H9 (cell line): ENCODE results near the gene STAT3. TPM values are rescaled to one million over a fixed set of nuclear protein-coding genes. Genes with fewer than 3 reads are reported as not detected.

Experiments
- DNase-seq: peaks from one replicate; pipeline ENCODE4 v3.0.0-alpha.2; 2017
- H2AFZ ChIP-seq: one replicate; pipeline ENCODE4 v1.6.1; 2013; ENCODE audit warnings: mild to moderate bottlenecking, low read length, control low read depth, moderate library complexity
- H2AK5ac ChIP-seq: 2 replicates; pipeline ENCODE4 v1.6.1; 2013; ENCODE audit warnings: low read length, control low read depth, mixed read lengths; ENCODE audit not compliant: insufficient read length
- H2BK120ac ChIP-seq: one replicate; pipeline ENCODE4 v1.6.1; 2013; ENCODE audit warnings: low read depth, mild to moderate bottlenecking, low read length, control low read depth, inconsistent platforms; ENCODE audit not compliant: poor library complexity, severe bottlenecking
- H2BK12ac ChIP-seq: 2 replicates; pipeline ENCODE4 v1.6.1; 2013; ENCODE audit warnings: low read length, control low read depth, mixed read lengths, low read depth; ENCODE audit not compliant: insufficient read length
- H2BK15ac ChIP-seq: 2 replicates; pipeline ENCODE4 v1.6.1; 2013; ENCODE audit warnings: low read depth, low read length, control low read depth
- H2BK20ac ChIP-seq: one replicate; pipeline ENCODE4 v1.6.1; 2013; ENCODE audit warnings: low read depth, mild to moderate bottlenecking, low read length, control low read depth, inconsistent platforms; ENCODE audit not compliant: poor library complexity, severe bottlenecking
- H2BK5ac ChIP-seq: 2 replicates; pipeline ENCODE4 v1.6.1; 2013; ENCODE audit warnings: low read length, control low read depth, mixed read lengths; ENCODE audit not compliant: insufficient read length
- H3K14ac ChIP-seq: 2 replicates; pipeline ENCODE4 v1.6.1; 2013; ENCODE audit warnings: low read length, control low read depth; ENCODE audit not compliant: insufficient read depth
- H3K18ac ChIP-seq: 2 replicates; pipeline ENCODE4 v1.6.1; 2013; ENCODE audit warnings: low read depth, mild to moderate bottlenecking, mixed read lengths, low read length, control low read depth; ENCODE audit not compliant: insufficient read length
- H3K23ac ChIP-seq: 2 replicates; pipeline ENCODE4 v1.6.1; 2013; ENCODE audit warnings: low read length, control low read depth, mixed read lengths, low read depth; ENCODE audit not compliant: insufficient read length
- H3K23me2 ChIP-seq: 2 replicates; pipeline ENCODE4 v1.6.1; 2013; ENCODE audit warnings: low read depth, mild to moderate bottlenecking, mixed read lengths, low read length, control low read depth; ENCODE audit not compliant: insufficient read length, poor library complexity, severe bottlenecking
- H3K27ac ChIP-seq: 2 replicates; pipeline ENCODE4 v1.5.1; 2013; ENCODE audit warnings: low read length, control low read depth, mixed read lengths, low read depth; ENCODE audit not compliant: insufficient read length
- H3K27me3 ChIP-seq: 2 replicates; pipeline ENCODE4 v1.6.1; 2013; ENCODE audit warnings: low read length, control low read depth, inconsistent platforms; ENCODE audit not compliant: insufficient read depth
- H3K4ac ChIP-seq: 2 replicates; pipeline ENCODE4 v1.6.1; 2013; ENCODE audit warnings: low read depth, mild to moderate bottlenecking, control low read depth, inconsistent platforms, low read length, moderate library complexity
- H3K4me1 ChIP-seq: 2 replicates; pipeline ENCODE4 v1.6.1; 2013; ENCODE audit warnings: low read length, control low read depth, inconsistent platforms; ENCODE audit not compliant: insufficient read depth
- H3K4me2 ChIP-seq: 2 replicates; pipeline ENCODE4 v1.6.1; 2013; ENCODE audit warnings: low read length, control low read depth, mixed read lengths; ENCODE audit not compliant: insufficient read length, insufficient read depth
- H3K56ac ChIP-seq: 2 replicates; pipeline ENCODE4 v1.6.1; 2013; ENCODE audit warnings: low read depth, mild to moderate bottlenecking, mixed read lengths, low read length, control low read depth; ENCODE audit not compliant: insufficient read length
- H3K79me1 ChIP-seq: 2 replicates; pipeline ENCODE4 v1.6.1; 2013; ENCODE audit warnings: low read depth, mild to moderate bottlenecking, moderate library complexity, low read length, control low read depth, inconsistent platforms; ENCODE audit not compliant: insufficient read depth, poor library complexity, severe bottlenecking
- H3K79me2 ChIP-seq: 2 replicates; pipeline ENCODE4 v1.6.1; 2013; ENCODE audit warnings: low read length, control low read depth, inconsistent platforms; ENCODE audit not compliant: insufficient read depth
- H3K9ac ChIP-seq: 2 replicates; pipeline ENCODE4 v1.6.1; 2013; ENCODE audit warnings: low read length, control low read depth, mixed read lengths; ENCODE audit not compliant: insufficient read length; ENCODE audit errors: extremely low read depth
- H3K9me3 ChIP-seq: one replicate; pipeline ENCODE4 v1.6.1; 2013; ENCODE audit warnings: low read depth, low read length, inconsistent platforms; ENCODE audit not compliant: control insufficient read depth
- H3T11ph ChIP-seq: one replicate; pipeline ENCODE4 v1.6.1; 2013; ENCODE audit warnings: mild to moderate bottlenecking, low read length, control low read depth, inconsistent platforms
- H4K20me1 ChIP-seq: one replicate; pipeline ENCODE4 v1.6.1; 2013; ENCODE audit not compliant: control insufficient read depth, insufficient read length, insufficient read depth
- H4K5ac ChIP-seq: 2 replicates; pipeline ENCODE4 v1.6.1; 2013; ENCODE audit warnings: low read depth, mild to moderate bottlenecking, mixed read lengths, low read length, control low read depth; ENCODE audit not compliant: insufficient read length
- H4K8ac ChIP-seq: replicated peaks from 2 replicates; pipeline ENCODE4 v1.6.1; 2013; ENCODE audit warnings: low read length, control low read depth, mixed read lengths, low read depth; ENCODE audit not compliant: insufficient read length
- H4K91ac ChIP-seq: 2 replicates; pipeline ENCODE4 v1.6.1; 2013; ENCODE audit warnings: low read depth, mild to moderate bottlenecking, moderate library complexity, mixed read lengths, low read length, control low read depth; ENCODE audit not compliant: insufficient read length
- H3K27ac Mint-ChIP-seq, 3 experiments: 2 replicates in 2 of 3; 3 replicates in 1 of 3; pipeline ENCODE4 v1.8.0; 2020 to 2021; ENCODE audit warnings: mixed read lengths in 3 of 3, mild to moderate bottlenecking in 1 of 3, moderate library complexity in 1 of 3
- H3K27me3 Mint-ChIP-seq: 2 replicates; pipeline ENCODE4 v1.8.0; 2021; ENCODE audit warnings: low read depth, mild to moderate bottlenecking, moderate library complexity, mixed read lengths
- H3K36me3 Mint-ChIP-seq, 3 experiments: 2 replicates in 2 of 3; 3 replicates in 1 of 3; pipeline ENCODE4 v1.8.0; 2020 to 2021; ENCODE audit warnings: low read depth in 3 of 3, mixed read lengths in 3 of 3; ENCODE audit not compliant: insufficient read depth in 1 of 3
- H3K4me1 Mint-ChIP-seq, 2 experiments: 2 replicates each; pipeline ENCODE4 v1.8.0; 2020; ENCODE audit warnings: mixed read lengths in 2 of 2
- H3K4me3 Mint-ChIP-seq, 2 experiments: 2 replicates in 1 of 2; 3 replicates in 1 of 2; pipeline ENCODE4 v1.8.0; 2020 to 2021; ENCODE audit warnings: mild to moderate bottlenecking in 2 of 2, mixed read lengths in 2 of 2, moderate library complexity in 1 of 2
- H3K9me3 Mint-ChIP-seq, 2 experiments: 2 replicates in 1 of 2; 3 replicates in 1 of 2; pipeline ENCODE4 v1.8.0; 2020; ENCODE audit warnings: mild to moderate bottlenecking in 2 of 2, mixed read lengths in 2 of 2, moderate library complexity in 1 of 2
- WGBS: extraction: QIAGEN DNeasy Blood & Tissue Kit; methylation state at CpG from one replicate; pipeline ENCODE4 v1.1.7; 2013; ENCODE audit warnings: missing lambda C conversion rate, low lambda C conversion rate, mixed read lengths; ENCODE audit not compliant: insufficient read length; ENCODE audit errors: extremely low coverage; 5-methylcytosine and 5-hydroxymethylcytosine counted together
- total RNA-seq: library from RNA; stranded (reverse); gene quantifications from 2 replicates; pipeline ENCODE4 v1.2.1, GENCODE V29; 2021
- TF ChIP-seq, protein P1 (sequence below): fragments of 200-600 bp; sonication (generic); conservative IDR thresholded peaks from 3 replicates; pipeline ENCODE4 v1.8.0; 2021; ENCODE audit warnings: antibody characterized with exemption, mild to moderate bottlenecking

Gene STAT3
- total RNA-seq, 1 experiment from 2014 or later: 83.2 TPM

DNA sequence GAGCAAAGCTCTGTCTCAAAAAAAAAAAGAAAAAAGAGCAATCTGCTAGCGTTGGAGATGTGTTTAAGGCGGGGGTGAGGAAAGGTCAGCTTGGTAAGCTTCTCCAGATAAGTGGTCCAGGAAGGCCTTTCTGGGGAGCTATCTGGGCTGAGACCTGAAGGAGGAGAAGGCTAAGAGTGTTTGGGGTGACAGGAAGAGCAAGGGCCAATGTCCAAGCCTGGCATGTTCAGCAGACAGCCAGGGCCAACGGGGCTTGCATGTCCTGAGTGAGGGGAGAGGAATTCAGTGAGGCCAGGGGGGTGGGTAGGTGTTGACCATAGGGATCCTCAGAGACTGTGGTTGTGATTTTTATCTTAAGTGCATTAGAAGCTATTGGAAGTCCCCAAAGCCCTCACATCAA lies 84.5 kb downstream of the STAT3 start:
- no peaks in the 10 kb centered on the region for H3K9me3 ChIP-seq
- H4K91ac ChIP-seq: no peak overlapping the region
- H3K4ac ChIP-seq: no peak overlapping the region
- H3K27me3 ChIP-seq: no peaks in the 10 kb centered on the region
- H4K5ac ChIP-seq: no peak overlapping the region
- no peak overlapping the region for H2AK5ac ChIP-seq
- no peak overlapping the region for H2BK120ac ChIP-seq
- no peak overlapping the region for H3K56ac ChIP-seq
- H2AFZ ChIP-seq: no peak overlapping the region
- Mint-ChIP-seq H3K27me3 (no peaks in the 10 kb centered on the region; the same call in none of the 2 replicates), H3K27ac (no peak overlapping the region; a peak in 1 of 7 replicates), H3K4me3 (no peak overlapping the region), H3K9me3 (no peaks in the 10 kb centered on the region), H3K4me1 (peaks cover 4 to 6% of the 10 kb centered on the region in 2 experiments; a peak in 3 of 4 replicates), H3K36me3 (peaks cover 0 to 3% (median 0%) of the 10 kb centered on the region in 3 experiments; a peak in 2 of 7 replicates)
- no peak overlapping the region for H3K18ac ChIP-seq
- no peaks in the 10 kb centered on the region for H3K79me1 ChIP-seq
- H4K20me1 ChIP-seq: no peaks in the 10 kb centered on the region
- no peak overlapping the region for H2BK15ac ChIP-seq
- H2BK12ac ChIP-seq: no peak overlapping the region
- H3K4me1 ChIP-seq: no peaks in the 10 kb centered on the region
- no peak overlapping the region for H4K8ac ChIP-seq
- TF ChIP-seq, protein P1, sequence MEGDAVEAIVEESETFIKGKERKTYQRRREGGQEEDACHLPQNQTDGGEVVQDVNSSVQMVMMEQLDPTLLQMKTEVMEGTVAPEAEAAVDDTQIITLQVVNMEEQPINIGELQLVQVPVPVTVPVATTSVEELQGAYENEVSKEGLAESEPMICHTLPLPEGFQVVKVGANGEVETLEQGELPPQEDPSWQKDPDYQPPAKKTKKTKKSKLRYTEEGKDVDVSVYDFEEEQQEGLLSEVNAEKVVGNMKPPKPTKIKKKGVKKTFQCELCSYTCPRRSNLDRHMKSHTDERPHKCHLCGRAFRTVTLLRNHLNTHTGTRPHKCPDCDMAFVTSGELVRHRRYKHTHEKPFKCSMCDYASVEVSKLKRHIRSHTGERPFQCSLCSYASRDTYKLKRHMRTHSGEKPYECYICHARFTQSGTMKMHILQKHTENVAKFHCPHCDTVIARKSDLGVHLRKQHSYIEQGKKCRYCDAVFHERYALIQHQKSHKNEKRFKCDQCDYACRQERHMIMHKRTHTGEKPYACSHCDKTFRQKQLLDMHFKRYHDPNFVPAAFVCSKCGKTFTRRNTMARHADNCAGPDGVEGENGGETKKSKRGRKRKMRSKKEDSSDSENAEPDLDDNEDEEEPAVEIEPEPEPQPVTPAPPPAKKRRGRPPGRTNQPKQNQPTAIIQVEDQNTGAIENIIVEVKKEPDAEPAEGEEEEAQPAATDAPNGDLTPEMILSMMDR: no peak
- H2BK20ac ChIP-seq: no peak overlapping the region
- no peaks in the 10 kb centered on the region for H3K23me2 ChIP-seq
- DNase-seq: no peak
- H3T11ph ChIP-seq: no peak overlapping the region
- no peak overlapping the region for H3K9ac ChIP-seq
- no peak overlapping the region for H3K23ac ChIP-seq
- WGBS: no CpG with 5 or more reads among the region's 3 CpGs
- no peak overlapping the region for H3K14ac ChIP-seq
- no peak overlapping the region for H3K27ac ChIP-seq
- H2BK5ac ChIP-seq: no peak overlapping the region
- no peak overlapping the region for H3K4me2 ChIP-seq
- H3K79me2 ChIP-seq: no peaks in the 10 kb centered on the region
